ENCODE results near the gene SLC37A1.
"Not testable (repeated sequence)": the region's sequence is repeated elsewhere in the genome, so short reads cannot be mapped to it uniquely, and the experiment has no call there.

SLC37A1 gene

GRCh38 chr21:42621819-42622177, 108.1 kb downstream of the SLC37A1 start:
- Histone ChIP-seq H3K27me3 (ENCODE audit: control insufficient read depth, insufficient read depth, low read length) (peaks cover 4% of the 10 kb centered on the region), H3K4me1 (ENCODE audit: control insufficient read depth, insufficient read depth, low read length) (no peaks in the 10 kb centered on the region), H3K9ac (ENCODE audit: low read length) (no peak overlapping the region), H3K27ac (ENCODE audit: low read depth, low read length) (no peak overlapping the region), H3K4me3 (ENCODE audit: low read length) (no peak overlapping the region), H3K36me3 (ENCODE audit: control insufficient read depth, insufficient read depth, low read length) (no peaks in the 10 kb centered on the region)

DNA sequence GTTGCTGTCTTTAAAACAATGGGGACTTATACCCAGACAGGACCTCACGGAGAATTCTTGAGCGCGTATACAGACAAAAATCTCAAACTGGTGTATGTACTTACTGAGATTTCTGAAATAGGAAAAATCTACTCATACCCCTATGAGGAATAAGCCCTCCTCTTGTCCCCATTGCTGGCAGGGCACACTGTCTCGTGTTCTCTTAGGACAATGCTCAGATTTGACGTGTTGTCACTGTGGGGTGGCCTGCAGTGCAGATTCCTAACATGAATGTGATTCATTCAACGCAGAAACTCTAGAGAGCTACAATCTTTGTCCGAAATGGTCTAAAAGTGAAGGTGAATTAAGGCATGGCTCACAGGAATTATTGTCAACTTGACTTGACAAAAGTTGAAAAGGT, 108.6 kb downstream of the SLC37A1 start:
- Histone ChIP-seq H3K4me1 (ENCODE audit: control insufficient read depth, insufficient read depth, low read length) (no peaks in the 10 kb centered on the region), H3K36me3 (ENCODE audit: control insufficient read depth, insufficient read depth, low read length) (no peaks in the 10 kb centered on the region), H3K4me3 (ENCODE audit: low read length) (no peak overlapping the region), H3K9ac (ENCODE audit: low read length) (no peak overlapping the region), H3K27me3 (ENCODE audit: control insufficient read depth, insufficient read depth, low read length) (peaks cover 4% of the 10 kb centered on the region), H3K27ac (ENCODE audit: low read depth, low read length) (no peak overlapping the region)

- peaks cover 4% of the 10 kb centered on the region for H3K27me3 ChIP-seq (ENCODE audit: control insufficient read depth, insufficient read depth, low read length)
- no peak overlapping the region for H3K27ac ChIP-seq (ENCODE audit: low read depth, low read length)
- H3K9ac ChIP-seq (ENCODE audit: low read length): no peak overlapping the region
Measured at GRCh38 chr21:42623694-42624093, 110.0 kb downstream of the SLC37A1 start.

GRCh38 chr21:42624095-42624790, 110.6 kb downstream of the SLC37A1 start:
- Histone ChIP-seq H3K4me3 (ENCODE audit: low read length) (no peak overlapping the region), H3K27ac (ENCODE audit: low read depth, low read length) (no peak overlapping the region), H3K9ac (ENCODE audit: low read length) (no peak overlapping the region), H3K27me3 (ENCODE audit: control insufficient read depth, insufficient read depth, low read length) (peaks cover 4% of the 10 kb centered on the region), H3K36me3 (ENCODE audit: control insufficient read depth, insufficient read depth, low read length) (no peaks in the 10 kb centered on the region), H3K4me1 (ENCODE audit: control insufficient read depth, insufficient read depth, low read length) (no peaks in the 10 kb centered on the region)

More at GRCh38 chr21:42623694-42624093, 110.0 kb downstream of the SLC37A1 start:
- no peaks in the 10 kb centered on the region for H3K4me1 ChIP-seq (ENCODE audit: control insufficient read depth, insufficient read depth, low read length)
- no peak overlapping the region for H3K4me3 ChIP-seq (ENCODE audit: low read length)
- no peaks in the 10 kb centered on the region for H3K36me3 ChIP-seq (ENCODE audit: control insufficient read depth, insufficient read depth, low read length)

- Histone ChIP-seq H3K4me1 (ENCODE audit: control insufficient read depth, insufficient read depth, low read length) (no peaks in the 10 kb centered on the region), H3K9ac (ENCODE audit: low read length) (no peak overlapping the region), H3K27me3 (ENCODE audit: control insufficient read depth, insufficient read depth, low read length) (peaks cover 2% of the 10 kb centered on the region), H3K36me3 (ENCODE audit: control insufficient read depth, insufficient read depth, low read length) (no peaks in the 10 kb centered on the region), H3K27ac (ENCODE audit: low read depth, low read length) (no peak overlapping the region), H3K4me3 (ENCODE audit: low read length) (no peak overlapping the region)
Measured at GRCh38 chr21:42624936-42625335, 111.3 kb downstream of the SLC37A1 start.

GRCh38 chr21:42626171-42626570, 112.5 kb downstream of the SLC37A1 start:
- no peak overlapping the region for H3K9ac ChIP-seq (ENCODE audit: low read length)
- no peaks in the 10 kb centered on the region for H3K36me3 ChIP-seq (ENCODE audit: control insufficient read depth, insufficient read depth, low read length)
- no peak overlapping the region for H3K4me3 ChIP-seq (ENCODE audit: low read length)
- H3K27me3 ChIP-seq (ENCODE audit: control insufficient read depth, insufficient read depth, low read length): peaks cover 3% of the 10 kb centered on the region
- H3K4me1 ChIP-seq (ENCODE audit: control insufficient read depth, insufficient read depth, low read length): no peaks in the 10 kb centered on the region
- H3K27ac ChIP-seq (ENCODE audit: low read depth, low read length): no peak overlapping the region

GRCh38 chr21:42627527-42628289, 114.1 kb downstream of the SLC37A1 start:
- Histone ChIP-seq H3K27me3 (ENCODE audit: control insufficient read depth, insufficient read depth, low read length) (peaks cover 3% of the 10 kb centered on the region), H3K36me3 (ENCODE audit: control insufficient read depth, insufficient read depth, low read length) (no peaks in the 10 kb centered on the region), H3K27ac (ENCODE audit: low read depth, low read length) (no peak overlapping the region), H3K4me1 (ENCODE audit: control insufficient read depth, insufficient read depth, low read length) (no peaks in the 10 kb centered on the region), H3K4me3 (ENCODE audit: low read length) (no peak overlapping the region), H3K9ac (ENCODE audit: low read length) (no peak overlapping the region)

DNA sequence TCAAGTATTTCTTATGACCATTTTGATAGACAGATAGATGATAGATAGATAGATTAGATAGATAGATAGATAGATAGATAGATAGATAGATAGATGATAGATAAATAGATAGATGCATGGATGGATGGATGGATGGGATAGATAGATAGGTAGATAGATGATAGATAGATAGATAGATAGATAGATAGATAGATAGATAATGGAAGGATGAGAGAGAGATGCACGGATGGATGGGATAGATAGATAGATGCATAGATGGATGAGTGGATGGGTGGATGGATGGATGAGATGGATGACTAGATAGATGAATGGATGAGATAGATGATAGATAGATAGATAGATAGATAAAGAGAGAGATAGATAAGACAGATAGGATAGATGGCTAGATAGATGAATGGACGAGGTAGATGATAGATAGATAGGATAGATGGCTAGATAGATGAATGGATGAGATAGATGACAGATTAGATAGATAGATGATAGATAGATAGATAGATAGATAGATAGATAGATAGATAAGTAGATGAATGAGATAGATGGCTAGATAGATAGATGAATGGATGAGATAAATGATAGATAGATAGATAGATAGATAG, 114.9 kb downstream of the SLC37A1 start:
- not testable (repeated sequence) for H3K4me3 ChIP-seq (ENCODE audit: low read length); H3K9ac ChIP-seq (ENCODE audit: low read length); H3K27ac ChIP-seq (ENCODE audit: low read depth, low read length); H3K27me3 ChIP-seq (ENCODE audit: control insufficient read depth, insufficient read depth, low read length); H3K4me1 ChIP-seq (ENCODE audit: control insufficient read depth, insufficient read depth, low read length); H3K36me3 ChIP-seq (ENCODE audit: control insufficient read depth, insufficient read depth, low read length)

- Histone ChIP-seq H3K27me3 (ENCODE audit: control insufficient read depth, insufficient read depth, low read length) (peaks cover 2% of the 10 kb centered on the region), H3K27ac (ENCODE audit: low read depth, low read length) (no peak overlapping the region), H3K4me1 (ENCODE audit: control insufficient read depth, insufficient read depth, low read length) (no peaks in the 10 kb centered on the region), H3K36me3 (ENCODE audit: control insufficient read depth, insufficient read depth, low read length) (no peaks in the 10 kb centered on the region), H3K4me3 (ENCODE audit: low read length) (no peak overlapping the region), H3K9ac (ENCODE audit: low read length) (no peak overlapping the region)
Measured at GRCh38 chr21:42629933-42630589, 116.4 kb downstream of the SLC37A1 start.

- Histone ChIP-seq H3K27ac (ENCODE audit: low read depth, low read length) (no peak overlapping the region), H3K4me1 (ENCODE audit: control insufficient read depth, insufficient read depth, low read length) (no peaks in the 10 kb centered on the region), H3K4me3 (ENCODE audit: low read length) (no peak overlapping the region), H3K27me3 (ENCODE audit: control insufficient read depth, insufficient read depth, low read length) (peaks cover 2% of the 10 kb centered on the region), H3K36me3 (ENCODE audit: control insufficient read depth, insufficient read depth, low read length) (no peaks in the 10 kb centered on the region), H3K9ac (ENCODE audit: low read length) (no peak overlapping the region)
Measured at GRCh38 chr21:42630626-42631025, 117.0 kb downstream of the SLC37A1 start.
